ENCODE measurements around the gene UQCC2.

- TF ChIP-seq CTCF (IDR thresholded peaks at IDR 0.05) (no peak), POLR2A (IDR thresholded peaks at IDR 0.05) (no peak)
Measured at GRCh38 chr6:33679761-33680160, 31.7 kb downstream of the UQCC2 start.
